SH-SY5Y (cell line): ENCODE measurements around the gene EHD1.

Experiments
- GATA2 ChIP-seq: IDR thresholded peaks from 2 replicates; pipeline ENCODE4 v1.6.1; 2011; ENCODE audit warnings: mild to moderate bottlenecking, low read depth, low read length
- GATA3 ChIP-seq: IDR thresholded peaks from 2 replicates; pipeline ENCODE4 v1.6.1; 2011; ENCODE audit warnings: low read depth, mild to moderate bottlenecking, low read length, moderate library complexity

- no peak for TF ChIP-seq GATA2
- TF ChIP-seq GATA3, result no peak
These were observed 39.2 kb upstream of the EHD1 start for GRCh38 chr11:64917663-64917995.
